Muscle of leg (tissue), 11 donors: ENCODE data around the gene ACVR1B. TPM values are rescaled to one million over a fixed set of nuclear protein-coding genes. Genes with fewer than 3 reads are reported as not detected.
A peak's percentile ranks its signal among the peaks of the same experiment; 100 is the strongest.

Experiments
- DNase-seq: peaks from one replicate; pipeline ENCODE4 v3.0.0; 2013
- H3K27ac ChIP-seq: one replicate; pipeline ENCODE4 v1.5.1; 2013; ENCODE audit warnings: mild to moderate bottlenecking, low read length, control low read depth
- H3K27me3 ChIP-seq: one replicate; pipeline ENCODE4 v1.6.1; 2013; ENCODE audit warnings: low read length; ENCODE audit not compliant: control insufficient read depth, insufficient read depth
- H3K36me3 ChIP-seq: one replicate; pipeline ENCODE4 v1.6.1; 2013; ENCODE audit warnings: low read length; ENCODE audit not compliant: control insufficient read depth, insufficient read depth
- H3K4me1 ChIP-seq: one replicate; pipeline ENCODE4 v1.6.1; 2013; ENCODE audit warnings: low read length; ENCODE audit not compliant: control insufficient read depth, insufficient read depth
- H3K4me3 ChIP-seq: one replicate; pipeline ENCODE4 v1.5.1; 2013; ENCODE audit warnings: low read length, control low read depth
- H3K9me3 ChIP-seq: replicated peaks from 2 replicates; pipeline ENCODE4 v1.6.1; 2013; ENCODE audit warnings: low read depth, low read length; ENCODE audit not compliant: control insufficient read depth
- WGBS: methylation state at CpG from one replicate; pipeline ENCODE4 v1.1.5; 2013; ENCODE audit warnings: missing lambda C conversion rate; ENCODE audit not compliant: insufficient coverage; 5-methylcytosine and 5-hydroxymethylcytosine counted together
- polyA plus RNA-seq, 8 donors: library from polyadenylated mRNA; unstranded; fragments of 120-200 nt; gene quantifications; one replicate each; pipeline versions ENCODE4 v1.2.1 to v1.2.3, GENCODE V29; 2013; ENCODE audit warnings: inconsistent platforms in 1 of 8, low replicate concordance in 1 of 8; ENCODE audit not compliant: insufficient read length in 8 of 8, insufficient read depth in 1 of 8
- total RNA-seq: library from RNA; stranded (reverse); fragments of 120-200 nt; gene quantifications from one replicate; pipeline ENCODE4 v1.2.4, GENCODE V29; 2013

The ACVR1B gene
- total and polyA plus RNA-seq, 9 donors = 7.7 to 17.2 (median 15.3) TPM

GRCh38 chr12:51917041-51917590, 34.4 kb upstream of the ACVR1B start:
- DNase-seq = no peak
- 84% methylated on average over 10 of the region's 10 CpGs for WGBS
- peaks cover 67% of the 10 kb centered on the region for H3K4me1 ChIP-seq
- H3K9me3 ChIP-seq = no peaks in the 10 kb centered on the region
- H3K27ac ChIP-seq = no peak overlapping the region
- peaks cover 63% of the 10 kb centered on the region for H3K36me3 ChIP-seq
- H3K27me3 ChIP-seq = no peaks in the 10 kb centered on the region
- H3K4me3 ChIP-seq = no peak overlapping the region

GRCh38 chr12:51917746-51918453, 33.6 kb upstream of the ACVR1B start:
- peak; percentile 56 for DNase-seq
- Histone ChIP-seq H3K27ac (peak overlapping the region; percentile 65), H3K4me3 (no peak overlapping the region), H3K9me3 (no peaks in the 10 kb centered on the region), H3K4me1 (peaks cover 67% of the 10 kb centered on the region), H3K27me3 (no peaks in the 10 kb centered on the region), H3K36me3 (peaks cover 57% of the 10 kb centered on the region)
- 48% methylated on average over 16 of the region's 16 CpGs for WGBS

GRCh38 chr12:51920046-51920445, 31.5 kb upstream of the ACVR1B start:
- Histone ChIP-seq H3K4me1 (peaks cover 70% of the 10 kb centered on the region), H3K36me3 (peaks cover 40% of the 10 kb centered on the region), H3K9me3 (no peaks in the 10 kb centered on the region), H3K4me3 (no peak overlapping the region), H3K27me3 (peaks cover 2% of the 10 kb centered on the region), H3K27ac (no peak overlapping the region)
- no CpG with 5 or more reads among the region's 2 CpGs for whole genome bisulfite sequencing
- DNase-seq = no peak

GRCh38 chr12:51921017-51921725, 30.3 kb upstream of the ACVR1B start:
- Histone ChIP-seq H3K27me3 (peaks cover 2% of the 10 kb centered on the region), H3K27ac (peak overlapping the region; percentile 63), H3K36me3 (peaks cover 28% of the 10 kb centered on the region), H3K4me3 (no peak overlapping the region), H3K9me3 (no peaks in the 10 kb centered on the region), H3K4me1 (peaks cover 75% of the 10 kb centered on the region)
- 21% methylated on average over 6 of the region's 7 CpGs for WGBS
- DNase-seq = peak; percentile 82

- DNase-seq = no peak
- peak overlapping the region; percentile 59 for H3K27ac ChIP-seq
- H3K9me3 ChIP-seq = no peaks in the 10 kb centered on the region
- no peak overlapping the region for H3K4me3 ChIP-seq
- peaks cover 22% of the 10 kb centered on the region for H3K36me3 ChIP-seq
- peaks cover 73% of the 10 kb centered on the region for H3K4me1 ChIP-seq
- 100% methylated on average over 1 of the region's 2 CpGs for WGBS
- peaks cover 2% of the 10 kb centered on the region for H3K27me3 ChIP-seq
These were observed 29.4 kb upstream of the ACVR1B start for GRCh38 chr12:51922146-51922545.

- DNase-seq = peak; percentile 85
- Histone ChIP-seq H3K9me3 (no peaks in the 10 kb centered on the region), H3K4me1 (peaks cover 65% of the 10 kb centered on the region), H3K4me3 (no peak overlapping the region), H3K27me3 (peaks cover 2% of the 10 kb centered on the region), H3K27ac (peak overlapping the region; percentile 59), H3K36me3 (peaks cover 14% of the 10 kb centered on the region)
- WGBS = 39% methylated on average over 14 of the region's 16 CpGs
These were observed 28.6 kb upstream of the ACVR1B start for GRCh38 chr12:51922762-51923505.

- Histone ChIP-seq H3K4me3 (no peak overlapping the region), H3K27ac (no peak overlapping the region), H3K36me3 (peaks cover 8% of the 10 kb centered on the region), H3K4me1 (peaks cover 57% of the 10 kb centered on the region), H3K27me3 (peaks cover 2% of the 10 kb centered on the region), H3K9me3 (no peaks in the 10 kb centered on the region)
- 15% methylated on average over 25 of the region's 31 CpGs for WGBS
- peak; percentile 73 for DNase-seq
These were observed 27.8 kb upstream of the ACVR1B start for GRCh38 chr12:51923506-51924365.

- WGBS = no CpG with 5 or more reads among the region's 5 CpGs
- no peak overlapping the region for H3K4me3 ChIP-seq
- peaks cover 3% of the 10 kb centered on the region for H3K36me3 ChIP-seq
- H3K9me3 ChIP-seq = no peaks in the 10 kb centered on the region
- DNase-seq = peak; percentile 25
- peaks cover 2% of the 10 kb centered on the region for H3K27me3 ChIP-seq
- peaks cover 50% of the 10 kb centered on the region for H3K4me1 ChIP-seq
- H3K27ac ChIP-seq = no peak overlapping the region
These were observed 26.8 kb upstream of the ACVR1B start for GRCh38 chr12:51924551-51925319.
